ENCODE results near the gene HMGB3.

HMGB3 gene

GRCh38 chrX:151015684-151016083 lies 32.5 kb downstream of the HMGB3 start:
- DNase-seq (ENCODE audit: low spot score) = no peak
- TF ChIP-seq, protein P1, sequence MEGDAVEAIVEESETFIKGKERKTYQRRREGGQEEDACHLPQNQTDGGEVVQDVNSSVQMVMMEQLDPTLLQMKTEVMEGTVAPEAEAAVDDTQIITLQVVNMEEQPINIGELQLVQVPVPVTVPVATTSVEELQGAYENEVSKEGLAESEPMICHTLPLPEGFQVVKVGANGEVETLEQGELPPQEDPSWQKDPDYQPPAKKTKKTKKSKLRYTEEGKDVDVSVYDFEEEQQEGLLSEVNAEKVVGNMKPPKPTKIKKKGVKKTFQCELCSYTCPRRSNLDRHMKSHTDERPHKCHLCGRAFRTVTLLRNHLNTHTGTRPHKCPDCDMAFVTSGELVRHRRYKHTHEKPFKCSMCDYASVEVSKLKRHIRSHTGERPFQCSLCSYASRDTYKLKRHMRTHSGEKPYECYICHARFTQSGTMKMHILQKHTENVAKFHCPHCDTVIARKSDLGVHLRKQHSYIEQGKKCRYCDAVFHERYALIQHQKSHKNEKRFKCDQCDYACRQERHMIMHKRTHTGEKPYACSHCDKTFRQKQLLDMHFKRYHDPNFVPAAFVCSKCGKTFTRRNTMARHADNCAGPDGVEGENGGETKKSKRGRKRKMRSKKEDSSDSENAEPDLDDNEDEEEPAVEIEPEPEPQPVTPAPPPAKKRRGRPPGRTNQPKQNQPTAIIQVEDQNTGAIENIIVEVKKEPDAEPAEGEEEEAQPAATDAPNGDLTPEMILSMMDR (IDR thresholded peaks at IDR 0.05; ENCODE audit: extremely low read depth, missing control alignments) = no peak

DNA sequence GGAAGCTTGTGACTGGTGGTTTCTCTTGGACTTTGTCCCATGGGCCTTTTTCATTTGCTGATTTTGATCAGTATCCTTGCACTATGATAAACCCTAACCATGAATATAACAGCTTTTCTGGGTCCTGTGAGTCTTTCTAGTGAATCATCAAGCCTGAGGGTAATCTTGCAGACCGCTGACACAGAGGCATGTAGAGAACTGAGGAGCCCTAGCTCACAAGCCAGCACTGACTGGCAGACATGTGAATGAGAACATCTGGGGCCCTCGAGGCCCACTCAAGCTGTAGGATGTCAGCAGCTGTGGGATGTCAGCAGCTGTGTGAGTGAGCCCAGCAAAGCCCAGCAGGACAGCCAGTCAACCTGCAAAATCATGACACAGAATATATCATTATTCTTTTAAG lies 36.7 kb downstream of the HMGB3 start:
- TF ChIP-seq, protein P1 (IDR thresholded peaks at IDR 0.05; ENCODE audit: extremely low read depth, missing control alignments) = no peak
- DNase-seq (ENCODE audit: low spot score) = no peak

GRCh38 chrX:151030845-151031244 lies 47.7 kb downstream of the HMGB3 start:
- no peak for DNase-seq (ENCODE audit: low spot score)
- TF ChIP-seq, protein P1 (IDR thresholded peaks at IDR 0.05; ENCODE audit: extremely low read depth, missing control alignments) = no peak

- TF ChIP-seq, protein P1 (IDR thresholded peaks at IDR 0.05; ENCODE audit: extremely low read depth, missing control alignments) = no peak
- no peak for DNase-seq (ENCODE audit: low spot score)
Observed at GRCh38 chrX:151031391-151031975, 48.3 kb downstream of the HMGB3 start.

GRCh38 chrX:151039351-151039750 lies 56.2 kb downstream of the HMGB3 start:
- no peak for DNase-seq (ENCODE audit: low spot score)
- TF ChIP-seq, protein P1 (IDR thresholded peaks at IDR 0.05; ENCODE audit: extremely low read depth, missing control alignments) = no peak
